MCF 10A (cell line): ENCODE measurements around the gene RDM1. TPM values are rescaled to one million over a fixed set of nuclear protein-coding genes. Genes with fewer than 3 reads are reported as not detected.
"Not testable (repeated sequence)": the region's sequence is repeated elsewhere in the genome, so short reads cannot be mapped to it uniquely, and the experiment has no call there.

ENCODE experiments used
- BruUV-seq: library from RNA; stranded (reverse); fragments of 400-500 nt; replicated peaks from 2 replicates; lab custom pipeline; 2021; lab: Mats Ljungman, UMichigan
- CTCF ChIA-PET: fragments of 300-600 bp; sonication (Branson Sonifier 250); formaldehyde crosslinking; extraction: SDS; loops from one replicate; lab custom pipeline; 2021; ENCODE audit warnings: antibody characterized with exemption, inconsistent platforms; lab: Yijun Ruan, JAX
- POLR2A ChIA-PET: fragments of 300-600, 350-650 bp; sonication (Branson Sonifier 250); formaldehyde crosslinking; extraction: SDS; loops from one replicate; lab custom pipeline; 2020; ENCODE audit warnings: antibody characterized with exemption, inconsistent platforms; lab: Yijun Ruan, JAX
- DNase-seq: peaks from one replicate; pipeline ENCODE4 v3.0.0-alpha.2; 2018; ENCODE audit not compliant: unreplicated experiment
- H3K27ac Mint-ChIP-seq: one replicate; pipeline ENCODE4 v1.8.0; 2022; ENCODE audit warnings: mild to moderate bottlenecking, low read depth, mixed read lengths; ENCODE audit not compliant: unreplicated experiment
- H3K27me3 Mint-ChIP-seq: one replicate; pipeline ENCODE4 v1.8.0; 2022; ENCODE audit warnings: mixed read lengths; ENCODE audit not compliant: insufficient read depth, unreplicated experiment
- H3K36me3 Mint-ChIP-seq: one replicate; pipeline ENCODE4 v1.8.0; 2022; ENCODE audit warnings: mild to moderate bottlenecking, moderate library complexity, mixed read lengths; ENCODE audit not compliant: insufficient read depth, unreplicated experiment
- H3K4me1 Mint-ChIP-seq: one replicate; pipeline ENCODE4 v1.8.0; 2022; ENCODE audit warnings: mixed read lengths; ENCODE audit not compliant: insufficient read depth, unreplicated experiment
- H3K4me3 Mint-ChIP-seq: one replicate; pipeline ENCODE4 v1.8.0; 2022; ENCODE audit warnings: mild to moderate bottlenecking, moderate library complexity, mixed read lengths; ENCODE audit not compliant: unreplicated experiment
- H3K9me3 Mint-ChIP-seq: one replicate; pipeline ENCODE4 v1.8.0; 2022; ENCODE audit warnings: mixed read lengths; ENCODE audit not compliant: unreplicated experiment
- intact Hi-C: fragments of 100-400 bp; cut with micrococcal nuclease; formaldehyde crosslinking; loops from 2 replicates; pipeline ENCODE4 v1.14.1; 2022
- total RNA-seq: library from RNA; stranded (reverse); gene quantifications from 2 replicates; pipeline ENCODE4 v1.2.3, GENCODE V29; 2022
- TF ChIP-seq, protein P1 (sequence below): fragments of 200-600 bp; IDR thresholded peaks from one replicate; pipeline ENCODE4 v1.8.0; 2022; ENCODE audit warnings: antibody characterized with exemption, mild to moderate bottlenecking; ENCODE audit not compliant: unreplicated experiment

RDM1 gene
- total RNA-seq, 1 experiment from 2014 or later, result 2.6 TPM

DNA sequence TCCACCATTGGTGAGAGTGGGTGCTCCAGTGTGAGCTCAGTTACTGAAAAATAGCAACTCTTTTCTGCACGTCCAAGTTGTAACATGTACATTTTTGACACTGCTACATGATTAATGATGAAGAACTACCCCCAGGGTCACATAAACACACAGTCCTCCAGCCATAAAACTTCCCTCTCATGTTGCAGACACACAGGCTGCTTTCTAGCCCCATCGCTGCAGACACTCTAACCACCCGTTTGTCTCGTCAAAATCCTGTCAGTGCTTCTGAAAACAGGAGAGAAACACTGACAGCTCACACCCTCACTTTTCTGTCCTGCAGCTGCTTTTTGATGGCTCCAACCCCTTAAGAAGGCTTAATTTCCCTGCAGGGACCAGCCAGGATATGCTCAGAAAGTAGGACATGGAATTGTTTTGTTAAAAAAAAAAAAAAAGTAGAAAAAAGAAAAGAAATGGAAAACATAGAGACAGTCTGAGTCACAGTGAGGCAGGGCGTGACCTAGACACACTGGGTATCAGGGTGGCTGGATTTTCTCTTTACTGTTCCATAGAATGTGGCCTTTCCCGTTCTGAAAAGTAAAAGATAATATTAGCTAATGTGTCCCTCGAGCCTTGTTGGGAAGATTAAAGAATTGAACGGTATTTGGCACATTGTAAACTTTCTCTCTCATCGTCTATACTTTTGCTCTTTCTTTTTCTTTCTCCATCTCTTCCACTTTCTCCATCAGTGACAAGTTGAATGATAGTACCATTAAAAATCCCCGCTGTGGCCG, 29.7 kb downstream of the RDM1 start:
- TF ChIP-seq, protein P1, sequence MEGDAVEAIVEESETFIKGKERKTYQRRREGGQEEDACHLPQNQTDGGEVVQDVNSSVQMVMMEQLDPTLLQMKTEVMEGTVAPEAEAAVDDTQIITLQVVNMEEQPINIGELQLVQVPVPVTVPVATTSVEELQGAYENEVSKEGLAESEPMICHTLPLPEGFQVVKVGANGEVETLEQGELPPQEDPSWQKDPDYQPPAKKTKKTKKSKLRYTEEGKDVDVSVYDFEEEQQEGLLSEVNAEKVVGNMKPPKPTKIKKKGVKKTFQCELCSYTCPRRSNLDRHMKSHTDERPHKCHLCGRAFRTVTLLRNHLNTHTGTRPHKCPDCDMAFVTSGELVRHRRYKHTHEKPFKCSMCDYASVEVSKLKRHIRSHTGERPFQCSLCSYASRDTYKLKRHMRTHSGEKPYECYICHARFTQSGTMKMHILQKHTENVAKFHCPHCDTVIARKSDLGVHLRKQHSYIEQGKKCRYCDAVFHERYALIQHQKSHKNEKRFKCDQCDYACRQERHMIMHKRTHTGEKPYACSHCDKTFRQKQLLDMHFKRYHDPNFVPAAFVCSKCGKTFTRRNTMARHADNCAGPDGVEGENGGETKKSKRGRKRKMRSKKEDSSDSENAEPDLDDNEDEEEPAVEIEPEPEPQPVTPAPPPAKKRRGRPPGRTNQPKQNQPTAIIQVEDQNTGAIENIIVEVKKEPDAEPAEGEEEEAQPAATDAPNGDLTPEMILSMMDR, result no peak
- Mint-ChIP-seq H3K27ac (no peak overlapping the region), H3K9me3 (no peaks in the 10 kb centered on the region), H3K36me3 (no peaks in the 10 kb centered on the region), H3K4me3 (no peak overlapping the region), H3K27me3 (no peaks in the 10 kb centered on the region), H3K4me1 (peaks cover 17% of the 10 kb centered on the region)
- BruUV-seq, result no TSS peak
- peak; percentile 15 for DNase-seq
- ChIA-PET CTCF (interaction anchor here (0.7 to 0.9 kb wide), 2 partner anchors 10 to 36 kb away, joined by 3 read pairs; no protein-coding TSS in a partner anchor), POLR2A (interaction anchor here (0.6 to 1.4 kb wide), 4 partner anchors 13 to 569 kb away, joined by 3 to 4 read pairs (median 4); no protein-coding TSS in a partner anchor)
- intact Hi-C loops, result no loop called here

DNA sequence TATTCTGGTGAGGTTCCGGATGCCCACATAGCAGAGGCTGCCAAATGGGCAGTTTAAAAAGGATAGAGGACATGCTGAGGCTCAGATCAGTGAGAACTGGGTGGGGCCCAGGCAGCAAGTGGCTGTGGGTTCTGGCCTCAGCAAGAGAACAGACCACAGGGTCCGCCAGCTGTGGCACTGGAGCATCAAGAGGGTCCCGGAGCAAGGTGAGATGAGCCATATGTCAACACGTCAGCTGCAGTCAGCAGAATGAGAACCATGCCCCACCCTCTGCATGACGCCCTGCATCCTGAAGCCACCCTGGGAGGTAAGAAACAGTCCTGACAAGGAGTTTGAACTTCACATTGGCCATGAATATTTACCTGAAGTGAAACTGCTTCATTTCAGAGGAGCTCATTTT, 30.3 kb downstream of the RDM1 start:
- Mint-ChIP-seq H3K36me3 (no peaks in the 10 kb centered on the region), H3K4me3 (no peak overlapping the region), H3K4me1 (peaks cover 17% of the 10 kb centered on the region), H3K27ac (no peak overlapping the region), H3K27me3 (no peaks in the 10 kb centered on the region), H3K9me3 (no peaks in the 10 kb centered on the region)
- no TSS peak for BruUV-seq
- ChIA-PET POLR2A (interaction anchor here (0.6 to 1.4 kb wide), 3 partner anchors 14 to 569 kb away, joined by 3 to 4 read pairs (median 4); no protein-coding TSS in a partner anchor), CTCF (interaction anchor here (0.7 to 0.9 kb wide), 2 partner anchors 11 to 36 kb away, joined by 3 read pairs; no protein-coding TSS in a partner anchor)
- TF ChIP-seq, protein P1, result no peak
- no peak for DNase-seq
- intact Hi-C loops, result no loop called here

DNA sequence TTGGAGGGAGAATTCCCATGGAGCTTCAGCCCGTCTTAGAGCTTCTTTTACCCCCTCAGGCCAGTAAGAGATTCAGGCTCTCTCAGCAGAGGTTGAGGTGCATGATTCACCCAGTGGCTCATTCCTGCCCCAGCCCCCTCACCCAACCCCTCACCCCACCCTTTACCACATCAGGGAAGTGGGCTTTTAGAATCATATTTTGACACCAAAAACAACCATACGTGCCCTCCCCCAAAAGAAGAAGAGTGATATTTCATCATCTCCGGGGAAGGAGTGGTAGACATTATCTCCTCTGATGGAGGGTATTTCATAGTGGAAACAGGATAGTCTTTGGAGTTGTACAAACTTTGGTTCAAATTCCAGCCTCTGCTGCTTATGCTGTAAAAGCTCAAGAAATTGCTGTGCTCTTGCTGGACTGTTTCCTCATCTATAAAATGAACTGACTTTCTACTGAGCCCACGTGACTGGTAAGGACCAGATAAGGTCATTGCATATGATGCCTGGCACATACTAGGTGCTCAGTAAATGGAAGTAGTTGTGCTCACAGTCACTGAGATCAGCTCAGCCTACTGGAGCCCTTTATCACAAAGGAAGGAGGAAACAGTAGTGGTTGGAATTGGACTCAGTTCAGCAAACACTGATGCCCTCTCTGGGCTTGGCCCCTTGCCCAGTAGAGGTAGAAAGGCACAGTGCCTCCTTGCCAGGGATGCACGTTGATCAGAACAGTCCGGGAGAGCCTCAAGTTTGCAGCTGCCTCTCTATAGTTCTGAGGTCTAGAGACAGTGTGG, 32.1 kb downstream of the RDM1 start:
- CTCF ChIA-PET, result interaction anchor here (0.6 to 0.7 kb wide), 2 partner anchors 251 to 1813 kb away, joined by 3 read pairs; no protein-coding TSS in a partner anchor
- Mint-ChIP-seq H3K4me1 (peaks cover 17% of the 10 kb centered on the region), H3K27me3 (no peaks in the 10 kb centered on the region), H3K36me3 (no peaks in the 10 kb centered on the region), H3K9me3 (no peaks in the 10 kb centered on the region), H3K27ac (no peak overlapping the region), H3K4me3 (no peak overlapping the region)
- intact Hi-C loops, result no loop called here
- no TSS peak for BruUV-seq
- POLR2A ChIA-PET, result no interaction called here
- peak; percentile 80 for DNase-seq
- TF ChIP-seq, protein P1, result no peak

DNA sequence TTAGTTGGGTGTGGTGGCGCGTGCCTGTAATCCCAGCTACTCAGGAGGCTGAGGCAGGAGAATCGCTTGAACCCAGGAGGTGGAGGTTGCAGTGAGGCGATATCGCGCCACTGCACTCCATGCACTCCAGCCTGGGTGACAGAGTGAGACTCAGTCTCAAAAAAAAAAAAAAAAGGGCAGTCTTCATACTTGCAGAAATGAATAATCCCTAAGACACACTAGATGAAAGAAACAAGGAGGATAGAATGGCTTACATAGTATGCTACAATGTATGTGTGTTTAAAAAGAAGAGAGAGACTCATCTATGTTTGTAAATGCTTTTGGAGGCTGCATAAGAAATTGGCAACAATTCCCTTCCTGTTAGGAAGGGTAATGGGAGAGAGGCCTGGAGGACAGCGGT, 32.8 kb downstream of the RDM1 start:
- CTCF ChIA-PET, H3K27me3 Mint-ChIP-seq, H3K4me3 Mint-ChIP-seq, POLR2A ChIA-PET, BruUV-seq, H3K27ac Mint-ChIP-seq, H3K9me3 Mint-ChIP-seq, DNase-seq, intact Hi-C loops, H3K36me3 Mint-ChIP-seq: not testable (repeated sequence)
- H3K4me1 Mint-ChIP-seq, result peaks cover 17% of the 10 kb centered on the region
